Measurements from ENCODE around the gene NMRAL1. TPM values are rescaled to one million over a fixed set of nuclear protein-coding genes. Genes with fewer than 3 reads are reported as not detected.

The NMRAL1 gene
- polyA plus RNA-seq, 3 donors = 39.2 to 57.0 (median 49.4) TPM

GRCh38 chr16:4489030-4489429, 14.6 kb upstream of the NMRAL1 start:
- H3K27me3 Mint-ChIP-seq (ENCODE audit: low read depth in 3 of 3) = no peaks in the 10 kb centered on the region
- no peak overlapping the region for H3K4me2 ChIP-seq (replicated peaks; ENCODE audit: extremely low read depth, low read length, poor library complexity, severe bottlenecking)
- peaks cover 13% of the 10 kb centered on the region for H3K79me2 ChIP-seq (ENCODE audit: insufficient read depth, low read length)

GRCh38 chr16:4488499-4488967, 14.1 kb upstream of the NMRAL1 start:
- H3K27me3 Mint-ChIP-seq (ENCODE audit: low read depth in 3 of 3) = no peaks in the 10 kb centered on the region
- H3K4me3 ChIP-seq (replicated peaks in 1 of 3; ENCODE audit: low read depth in 2 of 3, low read length in 3 of 3) = no peak overlapping the region
- H3K27me3 ChIP-seq (ENCODE audit: control insufficient read depth in 2 of 2, insufficient read depth in 2 of 2, low read length in 2 of 2) = no peaks in the 10 kb centered on the region
- no peaks in the 10 kb centered on the region for H3K4me1 ChIP-seq (ENCODE audit: control insufficient read depth in 1 of 2, insufficient read depth in 2 of 2, low read length in 2 of 2)
- peaks cover 13% of the 10 kb centered on the region for H3K79me2 ChIP-seq (ENCODE audit: insufficient read depth, low read length)
- H2AFZ ChIP-seq (ENCODE audit: insufficient read depth, low read depth, low read length, poor library complexity, severe bottlenecking) = no peak overlapping the region
- no CpG with 5 or more reads among the region's 1 CpG for whole genome bisulfite sequencing (ENCODE audit: insufficient coverage)
- no peak for TF ChIP-seq CTCF (IDR thresholded peaks at IDR 0.05)
- no peaks in the 10 kb centered on the region for H3K9me3 Mint-ChIP-seq
- no peak overlapping the region for H3K4me2 ChIP-seq (replicated peaks; ENCODE audit: extremely low read depth, low read length, poor library complexity, severe bottlenecking)
- H3K4me3 Mint-ChIP-seq = no peak overlapping the region
- no peak overlapping the region for H3K9ac ChIP-seq (ENCODE audit: insufficient read depth, low read length, poor library complexity, severe bottlenecking)
- H3K36me3 Mint-ChIP-seq = peaks cover 33 to 63% of the 10 kb centered on the region in 2 donors
- peak overlapping the region in 1 of 7 donors; percentile 60 for H3K27ac Mint-ChIP-seq
- H3K27ac ChIP-seq (ENCODE audit: low read depth in 1 of 2, low read length in 2 of 2) = no peak overlapping the region
- no peaks in the 10 kb centered on the region for H3K9me3 ChIP-seq (replicated peaks in 1 of 2; ENCODE audit: control insufficient read depth in 1 of 2, insufficient read depth in 1 of 2, low read length in 2 of 2)
- peaks cover 9% of the 10 kb centered on the region for H4K20me1 ChIP-seq (ENCODE audit: insufficient read depth, low read length)
- intact Hi-C loops (cut with micrococcal nuclease) = no loop called here
- DNase-seq = no peak
- peaks cover 33 to 68% of the 10 kb centered on the region in 2 donors for H3K36me3 ChIP-seq (replicated peaks in 1 of 2; ENCODE audit: control insufficient read depth in 1 of 2, insufficient read depth in 2 of 2, low read length in 2 of 2)
- H3K4me1 Mint-ChIP-seq = peaks cover 2% of the 10 kb centered on the region

More at GRCh38 chr16:4489030-4489429, 14.6 kb upstream of the NMRAL1 start:
- no peaks in the 10 kb centered on the region for H3K9me3 ChIP-seq (replicated peaks in 1 of 2; ENCODE audit: control insufficient read depth in 1 of 2, insufficient read depth in 1 of 2, low read length in 2 of 2)
- intact Hi-C loops (cut with micrococcal nuclease) = no loop called here
- WGBS (ENCODE audit: insufficient coverage) = 94% methylated on average over 2 of the region's 5 CpGs
- peak overlapping the region in 2 of 7 donors; percentile 46 to 60 for H3K27ac Mint-ChIP-seq
- H3K4me1 ChIP-seq (ENCODE audit: control insufficient read depth in 1 of 2, insufficient read depth in 2 of 2, low read length in 2 of 2) = no peaks in the 10 kb centered on the region
- H3K4me3 Mint-ChIP-seq = no peak overlapping the region
- DNase-seq = no peak
- peaks cover 33 to 69% of the 10 kb centered on the region in 2 donors for H3K36me3 ChIP-seq (replicated peaks in 1 of 2; ENCODE audit: control insufficient read depth in 1 of 2, insufficient read depth in 2 of 2, low read length in 2 of 2)
- no peaks in the 10 kb centered on the region for H3K9me3 Mint-ChIP-seq
- H3K27me3 ChIP-seq (ENCODE audit: control insufficient read depth in 2 of 2, insufficient read depth in 2 of 2, low read length in 2 of 2) = no peaks in the 10 kb centered on the region
- peaks cover 9% of the 10 kb centered on the region for H4K20me1 ChIP-seq (ENCODE audit: insufficient read depth, low read length)
- no peak overlapping the region for H2AFZ ChIP-seq (ENCODE audit: insufficient read depth, low read depth, low read length, poor library complexity, severe bottlenecking)
- H3K27ac ChIP-seq (ENCODE audit: low read depth in 1 of 2, low read length in 2 of 2) = no peak overlapping the region
- H3K4me3 ChIP-seq (replicated peaks in 1 of 3; ENCODE audit: low read depth in 2 of 3, low read length in 3 of 3) = no peak overlapping the region
- no peak overlapping the region for H3K9ac ChIP-seq (ENCODE audit: insufficient read depth, low read length, poor library complexity, severe bottlenecking)
- H3K4me1 Mint-ChIP-seq = peaks cover 2% of the 10 kb centered on the region
- peaks cover 34 to 58% of the 10 kb centered on the region in 2 donors for H3K36me3 Mint-ChIP-seq
- no peak for TF ChIP-seq CTCF (IDR thresholded peaks at IDR 0.05)

Measured in CD14-positive monocyte (primary cell).